Endothelial cell of umbilical vein (primary cell): Measurements from ENCODE around the gene BSPRY. TPM values are rescaled to one million over a fixed set of nuclear protein-coding genes. Genes with fewer than 3 reads are reported as not detected.

Source experiments
- BruUV-seq: library from RNA; stranded (reverse); fragments of 400-500 nt; replicated peaks from 2 replicates; lab custom pipeline; 2021; lab: Mats Ljungman, UMichigan
- CTCF ChIA-PET: fragments of 300-600, 350-600 bp; sonication (Branson Sonifier 250); formaldehyde crosslinking; loops from one replicate; lab custom pipeline; 2021; ENCODE audit warnings: antibody characterized with exemption, inconsistent platforms; lab: Charles Lee
- POLR2A ChIA-PET: fragments of 300-600, 350-600 bp; sonication (Branson Sonifier 250); formaldehyde crosslinking; loops from one replicate; lab custom pipeline; 2021; ENCODE audit warnings: antibody characterized with exemption, inconsistent platforms; lab: Charles Lee
- DNase-seq: peaks from one replicate; pipeline ENCODE4 v3.0.0-alpha.2; 2011; ENCODE audit warnings: low read depth, low spot score
- FAIRE-seq: peaks from 2 replicates; lab custom pipeline; 2011; peaks lifted over from hg19 to GRCh38; lab: Jason Lieb, UNC
- H2AFZ ChIP-seq: 2 replicates; pipeline ENCODE4 v1.6.0; 2012; ENCODE audit warnings: low read depth, low read length, control low read depth, inconsistent platforms
- H3K27ac ChIP-seq: 2 replicates; pipeline ENCODE4 v1.5.1; 2011; ENCODE audit warnings: low read depth, mild to moderate bottlenecking, control low read depth, low read length, moderate library complexity; ENCODE audit not compliant: insufficient read depth
- H3K27me3 ChIP-seq, 2 experiments: 2 replicates each; pipeline versions ENCODE4 v1.6.0 to v1.6.1; 2011; ENCODE audit warnings: low read length in 2 of 2, mixed read lengths in 1 of 2; ENCODE audit not compliant: control insufficient read depth in 2 of 2, insufficient read depth in 2 of 2
- H3K36me3 ChIP-seq, 2 experiments: 2 replicates in 1 of 2; 3 replicates in 1 of 2; pipeline ENCODE4 v1.5.1; 2011; ENCODE audit warnings: low read length in 2 of 2, mild to moderate bottlenecking in 1 of 2, moderate library complexity in 1 of 2; ENCODE audit not compliant: control insufficient read depth in 2 of 2, insufficient read depth in 2 of 2; ENCODE audit errors: extremely low read depth in 1 of 2
- H3K4me1 ChIP-seq: 3 replicates; pipeline ENCODE4 v1.5.1; 2011; ENCODE audit warnings: mild to moderate bottlenecking, low read length; ENCODE audit not compliant: control insufficient read depth, insufficient read depth; ENCODE audit errors: extremely low read depth
- H3K4me2 ChIP-seq: 2 replicates; pipeline ENCODE4 v1.6.1; 2011; ENCODE audit warnings: low read length, control low read depth, mixed read lengths; ENCODE audit not compliant: insufficient read depth
- H3K4me3 ChIP-seq, 3 experiments: fragments of 200-600 bp in 1 of 3; sonication (generic), shearing (Covaris generic) in 1 of 3; replicated peaks in 1 of 3; 2 replicates each; pipeline ENCODE4 v1.5.1; 2011 to 2016; ENCODE audit warnings: control low read depth in 3 of 3, low read length in 3 of 3, mild to moderate bottlenecking in 2 of 3, inconsistent platforms in 1 of 3, low read depth in 1 of 3, moderate library complexity in 1 of 3; ENCODE audit not compliant: insufficient read depth in 1 of 3
- H3K79me2 ChIP-seq: 2 replicates; pipeline ENCODE4 v1.6.0; 2012; ENCODE audit warnings: low read length, inconsistent platforms; ENCODE audit not compliant: control insufficient read depth, insufficient read depth
- H3K9ac ChIP-seq: replicated peaks from 2 replicates; pipeline ENCODE3; 2011; ENCODE audit warnings: low read length, control low read depth; ENCODE audit not compliant: insufficient read depth; ENCODE audit errors: extremely low read depth
- H3K9me1 ChIP-seq: replicated peaks from 3 replicates; pipeline ENCODE4 v1.6.0; 2011; ENCODE audit warnings: mild to moderate bottlenecking, low read length; ENCODE audit not compliant: control insufficient read depth, insufficient read depth; ENCODE audit errors: extremely low read depth
- H3K9me3 ChIP-seq: replicated peaks from 2 replicates; pipeline ENCODE4 v1.5.1; 2012; ENCODE audit warnings: low read length, inconsistent platforms; ENCODE audit not compliant: control insufficient read depth, insufficient read depth
- H4K20me1 ChIP-seq: replicated peaks from 2 replicates; pipeline ENCODE3; 2011; ENCODE audit warnings: mild to moderate bottlenecking, low read length; ENCODE audit not compliant: control insufficient read depth, insufficient read depth; ENCODE audit errors: extremely low read depth
- EZH2 ChIP-seq: IDR thresholded peaks from 2 replicates; pipeline ENCODE4 v1.6.1; 2012; ENCODE audit warnings: borderline replicate concordance, low read depth, mild to moderate bottlenecking, moderate library complexity, low read length, inconsistent platforms; ENCODE audit not compliant: severe bottlenecking
- FOS ChIP-seq: IDR thresholded peaks from 2 replicates; pipeline ENCODE4 v1.6.1; 2011; ENCODE audit warnings: mild to moderate bottlenecking, low read length, moderate library complexity, borderline replicate concordance; ENCODE audit not compliant: insufficient read depth
- JUN ChIP-seq: IDR thresholded peaks from 2 replicates; pipeline ENCODE4 v1.6.1; 2011; ENCODE audit warnings: borderline replicate concordance, low read depth; ENCODE audit not compliant: insufficient read length, insufficient read depth
- POLR2A ChIP-seq: IDR thresholded peaks from 2 replicates; pipeline ENCODE4 v1.6.1; 2012; ENCODE audit warnings: low read depth, mild to moderate bottlenecking, control low read depth, low read length
- POLR2AphosphoS5 ChIP-seq: IDR thresholded peaks from 2 replicates; pipeline ENCODE4 v1.6.1; 2012; ENCODE audit warnings: low read depth, mild to moderate bottlenecking, control low read depth, low read length, moderate library complexity; ENCODE audit not compliant: insufficient read depth
- dilution Hi-C: fragments of 300-500 bp; cut with MboI; formaldehyde crosslinking; loops from one replicate; pipeline ENCODE4 v1.15.0; 2019; ENCODE audit warnings: low sequenced_read_pairs; ENCODE audit not compliant: extremely low pct_ligation_motif_present
- intact Hi-C: fragments of 100-400 bp; cut with micrococcal nuclease; formaldehyde crosslinking; loops from one replicate; pipeline ENCODE4 v1.10.0; 2022
- polyA plus RNA-seq, 4 experiments: library from polyadenylated mRNA; depleted of rRNA in 3 of 4; stranded (reverse) in 3 of 4; unstranded in 1 of 4; fragments of >200 nt; gene quantifications; 2 replicates each; pipeline versions ENCODE4 v1.2.1 to v1.2.3, GENCODE V29; 2011 to 2012; ENCODE audit warnings: missing spikeins in 1 of 4
- total RNA-seq: library from RNA; stranded (reverse); gene quantifications from 2 replicates; pipeline ENCODE4 v1.2.3, GENCODE V29; 2021
- TF ChIP-seq, protein P1 (sequence below), 2 donors: IDR thresholded peaks; 1 replicate in 1 of 2; 2 replicates in 1 of 2; pipeline ENCODE4 v1.5.1; 2011; ENCODE audit warnings: low read length in 2 of 2, mild to moderate bottlenecking in 2 of 2, moderate library complexity in 2 of 2, control low read depth in 1 of 2, inconsistent platforms in 1 of 2, low read depth in 1 of 2; ENCODE audit not compliant: insufficient read depth in 1 of 2; ENCODE audit errors: extremely low read depth in 1 of 2

Gene BSPRY
- total and polyA plus RNA-seq, 2 donors (not counting 3 experiments of a cell fraction or from before 2014, with no cell fraction given), result not detected

DNA sequence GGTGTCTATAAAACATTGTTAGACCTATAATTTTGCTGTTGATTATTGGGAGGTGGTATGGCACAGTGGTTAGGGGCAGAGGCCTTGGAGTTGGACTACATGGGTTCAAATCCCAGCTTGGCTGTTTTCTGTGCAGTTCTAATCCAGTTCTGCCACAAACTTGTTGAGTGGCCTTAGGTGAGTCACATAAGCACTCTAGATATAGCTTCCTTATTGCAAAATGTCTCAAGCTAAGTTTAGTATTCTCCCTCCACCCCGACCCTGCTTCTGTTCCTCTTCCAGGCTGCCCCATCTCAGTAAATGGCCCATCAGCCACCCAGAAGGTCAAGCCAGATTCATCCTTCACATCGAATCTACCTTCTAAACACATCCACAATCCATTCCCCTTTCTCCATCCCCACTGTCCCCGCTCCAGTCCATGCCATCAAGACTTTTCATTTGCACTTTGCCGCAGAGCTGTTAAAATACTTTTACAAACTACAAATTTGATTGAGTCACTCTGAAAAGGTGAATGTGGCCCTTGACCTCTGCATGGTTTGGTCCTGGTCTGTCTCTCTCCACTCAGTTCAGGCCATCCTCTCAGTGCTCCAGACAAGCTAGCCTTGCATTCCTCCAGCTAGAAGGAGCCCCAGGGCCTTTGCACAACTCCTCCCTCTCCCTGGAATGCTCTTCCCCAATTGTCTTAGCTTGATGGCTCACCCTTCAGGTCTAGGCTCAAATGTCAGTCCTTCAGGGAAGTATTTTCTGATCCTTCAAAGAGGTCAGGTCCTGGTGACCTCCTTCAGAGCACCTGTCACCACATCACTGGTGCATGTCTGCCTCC is 37.4 kb downstream of the BSPRY start:
- ChIA-PET POLR2A (no interaction called here), CTCF (no interaction called here)
- H4K20me1 ChIP-seq, result no peaks in the 10 kb centered on the region
- FAIRE-seq, result no peak
- H3K9me1 ChIP-seq, result no peaks in the 10 kb centered on the region
- no peak overlapping the region for H3K27ac ChIP-seq
- peaks cover 2 to 11% of the 10 kb centered on the region in 2 experiments for H3K36me3 ChIP-seq
- H3K4me1 ChIP-seq, result no peaks in the 10 kb centered on the region
- no peaks in the 10 kb centered on the region for H3K27me3 ChIP-seq
- TF ChIP-seq POLR2A (no peak), FOS (no peak), JUN (no peak), EZH2 (no peak), POLR2AphosphoS5 (no peak)
- TF ChIP-seq, protein P1, sequence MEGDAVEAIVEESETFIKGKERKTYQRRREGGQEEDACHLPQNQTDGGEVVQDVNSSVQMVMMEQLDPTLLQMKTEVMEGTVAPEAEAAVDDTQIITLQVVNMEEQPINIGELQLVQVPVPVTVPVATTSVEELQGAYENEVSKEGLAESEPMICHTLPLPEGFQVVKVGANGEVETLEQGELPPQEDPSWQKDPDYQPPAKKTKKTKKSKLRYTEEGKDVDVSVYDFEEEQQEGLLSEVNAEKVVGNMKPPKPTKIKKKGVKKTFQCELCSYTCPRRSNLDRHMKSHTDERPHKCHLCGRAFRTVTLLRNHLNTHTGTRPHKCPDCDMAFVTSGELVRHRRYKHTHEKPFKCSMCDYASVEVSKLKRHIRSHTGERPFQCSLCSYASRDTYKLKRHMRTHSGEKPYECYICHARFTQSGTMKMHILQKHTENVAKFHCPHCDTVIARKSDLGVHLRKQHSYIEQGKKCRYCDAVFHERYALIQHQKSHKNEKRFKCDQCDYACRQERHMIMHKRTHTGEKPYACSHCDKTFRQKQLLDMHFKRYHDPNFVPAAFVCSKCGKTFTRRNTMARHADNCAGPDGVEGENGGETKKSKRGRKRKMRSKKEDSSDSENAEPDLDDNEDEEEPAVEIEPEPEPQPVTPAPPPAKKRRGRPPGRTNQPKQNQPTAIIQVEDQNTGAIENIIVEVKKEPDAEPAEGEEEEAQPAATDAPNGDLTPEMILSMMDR (IDR thresholded peaks at IDR 0.05; ENCODE audit: extremely low read depth in 1 of 2, insufficient read depth in 1 of 2, low read depth in 1 of 2, low read length in 2 of 2), result no peak
- no peaks in the 10 kb centered on the region for H3K79me2 ChIP-seq
- dilution Hi-C loops (no loop called here), intact Hi-C loops (no loop called here)
- H2AFZ ChIP-seq, result no peak overlapping the region
- DNase-seq, result no peak
- TSS peak; percentile 58 for BruUV-seq
- no peak overlapping the region for H3K4me2 ChIP-seq
- no peak overlapping the region for H3K4me3 ChIP-seq
- H3K9ac ChIP-seq, result no peak overlapping the region
- no peaks in the 10 kb centered on the region for H3K9me3 ChIP-seq
